ENCODE data around the gene SPATA16. TPM values are rescaled to one million over a fixed set of nuclear protein-coding genes. Genes with fewer than 3 reads are reported as not detected.

SPATA16 gene
- polyA plus RNA-seq, 1 donor: not detected

- no peak for DNase-seq (ENCODE audit: low read depth)
Measured at GRCh38 chr3:172951511-172951910, 189.5 kb downstream of the SPATA16 start.

GRCh38 chr3:172946061-172946460 is 195.0 kb downstream of the SPATA16 start:
- DNase-seq (ENCODE audit: low read depth): no peak

GRCh38 chr3:172939651-172940293 is 201.3 kb downstream of the SPATA16 start:
- no peak for DNase-seq (ENCODE audit: low read depth)

- no peak for DNase-seq (ENCODE audit: low read depth)
Measured at GRCh38 chr3:172938788-172939187, 202.2 kb downstream of the SPATA16 start.

- peak; percentile 36 for DNase-seq (ENCODE audit: low read depth)
Measured at GRCh38 chr3:172931746-172932285, 209.2 kb downstream of the SPATA16 start.

GRCh38 chr3:172929451-172929850 is 211.6 kb downstream of the SPATA16 start:
- no peak for DNase-seq (ENCODE audit: low read depth)

- DNase-seq (ENCODE audit: low read depth): no peak
Measured at GRCh38 chr3:172924546-172924945, 216.5 kb downstream of the SPATA16 start.

GRCh38 chr3:172919297-172919683 is 221.7 kb downstream of the SPATA16 start:
- no peak for DNase-seq (ENCODE audit: low read depth)

- no peak for DNase-seq (ENCODE audit: low read depth)
Measured at GRCh38 chr3:172918568-172919296, 222.3 kb downstream of the SPATA16 start.

- no peak for DNase-seq (ENCODE audit: low read depth)
Measured at GRCh38 chr3:172918165-172918564, 222.9 kb downstream of the SPATA16 start.

GRCh38 chr3:172915911-172916514 is 225.0 kb downstream of the SPATA16 start:
- DNase-seq (ENCODE audit: low read depth): no peak

GRCh38 chr3:172914854-172915253 is 226.2 kb downstream of the SPATA16 start:
- no peak for DNase-seq (ENCODE audit: low read depth)

- no peak for DNase-seq (ENCODE audit: low read depth)
Measured at GRCh38 chr3:172913911-172914655, 227.0 kb downstream of the SPATA16 start.

- DNase-seq (ENCODE audit: low read depth): no peak
Measured at GRCh38 chr3:172911142-172911541, 229.9 kb downstream of the SPATA16 start.

- no peak for DNase-seq (ENCODE audit: low read depth)
Measured at GRCh38 chr3:172908771-172909270, 232.2 kb downstream of the SPATA16 start.

GRCh38 chr3:172905451-172905850 is 235.6 kb downstream of the SPATA16 start:
- no peak for DNase-seq (ENCODE audit: low read depth)

GRCh38 chr3:172904711-172905373 is 236.2 kb downstream of the SPATA16 start:
- DNase-seq (ENCODE audit: low read depth): no peak

GRCh38 chr3:172903642-172904320 is 237.3 kb downstream of the SPATA16 start:
- no peak for DNase-seq (ENCODE audit: low read depth)

GRCh38 chr3:172892158-172892557 is 248.9 kb downstream of the SPATA16 start:
- DNase-seq (ENCODE audit: low read depth): no peak

GRCh38 chr3:172885704-172886103 is 255.3 kb downstream of the SPATA16 start:
- DNase-seq (ENCODE audit: low read depth): no peak

- no peak for DNase-seq (ENCODE audit: low read depth)
Measured at GRCh38 chr3:172882563-172882962, 258.5 kb downstream of the SPATA16 start.

All from forelimb muscle (tissue), 1 donor.